GM12875 (cell line): Measurements from ENCODE around the gene CNTN4.

Experiments used
- H3K4me3 ChIP-seq: one replicate; pipeline ENCODE4 v1.5.1; 2011; ENCODE audit warnings: low read depth, low read length, control low read depth
- CTCF ChIP-seq: IDR thresholded peaks from 2 replicates; pipeline ENCODE4 v1.5.1; 2011; ENCODE audit warnings: low read depth, mild to moderate bottlenecking, control low read depth, inconsistent platforms, low read length, moderate library complexity, borderline replicate concordance; ENCODE audit not compliant: insufficient read depth

The CNTN4 gene

DNA sequence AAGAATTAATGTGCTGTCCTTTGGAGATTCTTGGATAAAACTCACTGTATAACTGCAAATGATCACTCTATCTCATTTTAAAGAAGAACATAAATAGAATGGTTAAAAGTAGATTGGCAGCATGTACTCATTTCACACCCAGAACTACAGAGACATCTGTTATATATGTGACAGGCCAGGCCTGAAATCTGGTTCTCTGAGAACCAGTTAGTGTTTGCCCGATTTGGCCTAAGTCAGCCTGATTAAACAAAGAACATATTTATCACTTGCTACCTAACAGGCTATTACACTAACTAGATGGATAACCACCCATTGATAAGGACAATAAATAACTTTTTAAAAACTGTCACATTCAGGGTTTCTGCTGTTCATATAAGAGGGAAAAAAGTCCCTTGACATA lies 460.1 kb downstream of the CNTN4 start:
- no peak overlapping the region for H3K4me3 ChIP-seq
- no peak for TF ChIP-seq CTCF

DNA sequence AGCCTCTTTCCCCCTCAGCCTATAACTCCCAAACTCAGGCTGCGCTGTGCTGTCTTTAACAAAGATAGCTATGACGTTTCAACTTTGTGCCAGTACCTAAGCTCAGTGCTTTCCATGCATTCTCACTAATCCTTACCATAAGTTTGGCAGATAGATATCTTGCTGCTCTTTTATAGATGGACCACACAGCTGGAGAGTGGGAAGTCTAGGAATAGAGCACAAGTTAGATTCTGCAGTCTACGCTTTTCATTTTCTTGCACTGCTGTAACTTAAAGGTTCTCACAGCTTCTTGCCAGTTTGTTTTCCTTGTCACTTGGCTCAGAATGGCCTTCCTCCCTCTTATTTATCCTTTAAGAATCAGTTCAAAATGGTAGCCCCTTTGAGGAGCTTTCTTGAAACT lies 468.8 kb downstream of the CNTN4 start:
- TF ChIP-seq CTCF: no peak
- H3K4me3 ChIP-seq: no peak overlapping the region

DNA sequence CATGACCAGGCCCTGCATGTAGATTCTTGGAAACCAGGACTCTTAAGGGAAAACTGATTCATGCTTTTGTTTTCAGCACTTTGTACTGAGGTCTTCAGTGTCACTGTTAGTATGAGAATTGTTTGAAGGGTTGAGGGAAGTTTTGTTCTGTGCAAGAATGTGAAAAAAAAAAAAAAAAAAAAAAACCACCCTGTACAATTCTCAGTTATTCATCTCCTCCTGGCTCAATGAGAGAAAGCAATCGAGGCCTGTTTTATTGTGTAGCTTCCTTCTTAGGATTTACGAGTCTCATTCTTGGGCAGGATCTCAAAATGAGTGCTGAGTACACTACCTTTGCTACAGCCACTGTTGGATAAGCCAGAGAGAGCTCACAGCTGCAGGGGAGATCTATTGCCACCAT lies 469.5 kb downstream of the CNTN4 start:
- H3K4me3 ChIP-seq: no peak overlapping the region
- TF ChIP-seq CTCF: no peak

DNA sequence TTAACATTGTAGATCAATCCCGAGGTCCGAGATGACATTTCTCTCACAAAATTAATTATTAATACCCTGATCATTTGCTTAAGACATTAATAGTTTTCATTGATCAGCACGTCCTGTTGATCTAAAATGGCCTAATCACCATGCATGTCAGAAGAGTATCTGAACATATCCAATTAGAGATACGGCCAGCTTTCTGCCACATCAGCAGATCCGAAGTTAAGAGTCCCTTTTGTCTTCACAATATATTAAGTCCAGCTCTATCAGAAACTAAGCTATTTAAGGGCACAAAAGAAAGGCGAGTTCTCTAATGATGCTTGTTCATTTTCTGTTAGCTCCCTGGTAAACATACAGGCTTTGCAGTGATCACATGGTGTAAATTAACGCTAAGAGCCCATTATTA lies 470.3 kb downstream of the CNTN4 start:
- H3K4me3 ChIP-seq: no peak overlapping the region
- TF ChIP-seq CTCF: no peak

DNA sequence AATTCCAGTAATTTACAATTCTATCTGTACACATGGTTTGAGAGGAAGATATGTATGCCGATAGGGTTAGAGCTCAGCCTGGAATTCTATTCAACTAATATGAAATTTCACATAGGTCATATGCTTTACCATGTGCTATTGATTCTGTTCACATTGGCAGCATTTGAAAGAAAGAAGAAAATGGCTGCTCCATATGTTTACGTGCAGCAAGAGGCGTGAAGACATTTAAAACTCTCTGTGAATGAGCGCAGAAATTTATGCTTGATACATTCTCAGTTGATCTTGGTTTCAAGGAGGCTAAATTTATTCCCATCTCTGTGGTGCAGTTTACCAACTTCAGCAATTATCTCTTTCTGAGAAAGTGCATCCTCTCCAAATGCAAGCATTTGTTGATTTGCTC lies 478.9 kb downstream of the CNTN4 start:
- no peak overlapping the region for H3K4me3 ChIP-seq
- TF ChIP-seq CTCF: no peak

DNA sequence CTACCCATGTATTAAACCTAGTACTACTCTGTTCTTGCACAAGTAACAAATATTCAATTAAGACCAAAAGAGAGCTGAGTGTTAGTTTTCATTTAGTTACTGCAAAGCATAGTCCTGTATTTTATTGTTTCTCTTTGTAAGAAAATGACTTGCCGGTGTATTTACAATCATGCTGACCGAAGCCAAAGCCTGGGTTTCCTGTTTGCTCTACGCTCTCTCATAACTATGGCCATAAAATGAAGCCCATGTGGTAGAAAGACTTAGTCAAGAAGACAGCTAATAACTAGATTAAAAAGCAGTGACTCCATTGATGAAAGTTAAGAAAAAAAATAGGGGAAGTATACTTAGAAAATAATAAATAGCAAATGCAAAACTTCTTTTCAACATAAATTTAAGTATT lies 479.9 kb downstream of the CNTN4 start:
- H3K4me3 ChIP-seq: no peak overlapping the region
- no peak for TF ChIP-seq CTCF

GRCh38 chr3:2579206-2579605 lies 480.5 kb downstream of the CNTN4 start:
- no peak overlapping the region for H3K4me3 ChIP-seq
- TF ChIP-seq CTCF: no peak
